Fibroblast of mammary gland (primary cell): ENCODE data around the gene ANKHD1.
A peak's percentile ranks its signal among the peaks of the same experiment; 100 is the strongest.

Experiments used
- DNase-seq: peaks from one replicate; pipeline ENCODE4 v3.0.0-alpha.2; 2010; ENCODE audit warnings: low read depth
- H3K4me3 ChIP-seq: 2 replicates; pipeline ENCODE4 v1.5.1; 2011; ENCODE audit warnings: low read depth, mild to moderate bottlenecking, low read length, moderate library complexity; ENCODE audit not compliant: control insufficient read depth
- CTCF ChIP-seq: conservative IDR thresholded peaks from 2 replicates; pipeline ENCODE4 v1.5.1; 2011; ENCODE audit warnings: low read depth, low read length, inconsistent platforms; ENCODE audit not compliant: control insufficient read depth, insufficient read depth

Gene ANKHD1

GRCh38 chr5:140360681-140361479 is 40.8 kb upstream of the ANKHD1 start:
- no peak for DNase-seq
- no peak for TF ChIP-seq CTCF
- H3K4me3 ChIP-seq = no peak overlapping the region

GRCh38 chr5:140361901-140362300 is 39.7 kb upstream of the ANKHD1 start:
- TF ChIP-seq CTCF = no peak
- DNase-seq = no peak
- H3K4me3 ChIP-seq = no peak overlapping the region

- TF ChIP-seq CTCF = no peak
- H3K4me3 ChIP-seq = no peak overlapping the region
- no peak for DNase-seq
These were observed 39.3 kb upstream of the ANKHD1 start for GRCh38 chr5:140362311-140362710.

GRCh38 chr5:140362875-140363630 is 38.6 kb upstream of the ANKHD1 start:
- peak overlapping the region; percentile 32 for H3K4me3 ChIP-seq
- peak; percentile 58 for DNase-seq
- TF ChIP-seq CTCF = peak; percentile 86

- peak overlapping the region; percentile 32 for H3K4me3 ChIP-seq
- DNase-seq = no peak
- TF ChIP-seq CTCF = no peak
These were observed 37.8 kb upstream of the ANKHD1 start for GRCh38 chr5:140363631-140364471.

- no peak for DNase-seq
- H3K4me3 ChIP-seq = no peak overlapping the region
- no peak for TF ChIP-seq CTCF
These were observed 37.2 kb upstream of the ANKHD1 start for GRCh38 chr5:140364472-140364765.
